HUES64 (cell line): ENCODE measurements around the gene APP.

Experiments
- H3K27ac ChIP-seq: 2 replicates; pipeline ENCODE4 v1.7.0; 2013; ENCODE audit warnings: low read depth, low read length, inconsistent platforms
- H3K27me3 ChIP-seq: 2 replicates; pipeline ENCODE4 v1.6.1; 2013; ENCODE audit warnings: mild to moderate bottlenecking, low read length; ENCODE audit not compliant: insufficient read depth
- H3K36me3 ChIP-seq: 2 replicates; pipeline ENCODE4 v1.6.1; 2013; ENCODE audit warnings: mild to moderate bottlenecking, low read length; ENCODE audit not compliant: insufficient read depth
- H3K4me1 ChIP-seq: 2 replicates; pipeline ENCODE4 v1.6.1; 2013; ENCODE audit warnings: mild to moderate bottlenecking, low read length, moderate library complexity; ENCODE audit not compliant: insufficient read depth
- H3K4me3 ChIP-seq: 2 replicates; pipeline ENCODE4 v1.5.1; 2013; ENCODE audit warnings: mild to moderate bottlenecking, low read length, moderate library complexity
- H3K9ac ChIP-seq: 2 replicates; pipeline ENCODE4 v1.6.1; 2013; ENCODE audit warnings: mild to moderate bottlenecking, low read depth, low read length
- H3K9me3 ChIP-seq: 2 replicates; pipeline ENCODE4 v1.6.1; 2013; ENCODE audit warnings: low read depth, low read length; ENCODE audit not compliant: insufficient read depth
- WGBS: fragments of 150-250, 120-280 bp; methylation state at CpG from one replicate; pipeline ENCODE4 v1.1.7; 2013; ENCODE audit warnings: missing lambda C conversion rate; 5-methylcytosine and 5-hydroxymethylcytosine counted together

Gene APP

GRCh38 chr21:25887646-25888306 lies 282.8 kb downstream of the APP start:
- no peak overlapping the region for H3K27ac ChIP-seq
- H3K9ac ChIP-seq = no peak overlapping the region
- no peaks in the 10 kb centered on the region for H3K9me3 ChIP-seq
- 97% methylated on average over 9 of the region's 9 CpGs for WGBS
- peaks cover 84% of the 10 kb centered on the region for H3K36me3 ChIP-seq
- H3K4me1 ChIP-seq = no peaks in the 10 kb centered on the region
- H3K27me3 ChIP-seq = no peaks in the 10 kb centered on the region
- no peak overlapping the region for H3K4me3 ChIP-seq

GRCh38 chr21:25887166-25887565 lies 283.4 kb downstream of the APP start:
- Histone ChIP-seq H3K4me1 (no peaks in the 10 kb centered on the region), H3K27ac (no peak overlapping the region), H3K4me3 (no peak overlapping the region), H3K9ac (no peak overlapping the region), H3K9me3 (no peaks in the 10 kb centered on the region), H3K27me3 (no peaks in the 10 kb centered on the region), H3K36me3 (peaks cover 84% of the 10 kb centered on the region)
- WGBS = 94% methylated on average over 4 of the region's 4 CpGs

DNA sequence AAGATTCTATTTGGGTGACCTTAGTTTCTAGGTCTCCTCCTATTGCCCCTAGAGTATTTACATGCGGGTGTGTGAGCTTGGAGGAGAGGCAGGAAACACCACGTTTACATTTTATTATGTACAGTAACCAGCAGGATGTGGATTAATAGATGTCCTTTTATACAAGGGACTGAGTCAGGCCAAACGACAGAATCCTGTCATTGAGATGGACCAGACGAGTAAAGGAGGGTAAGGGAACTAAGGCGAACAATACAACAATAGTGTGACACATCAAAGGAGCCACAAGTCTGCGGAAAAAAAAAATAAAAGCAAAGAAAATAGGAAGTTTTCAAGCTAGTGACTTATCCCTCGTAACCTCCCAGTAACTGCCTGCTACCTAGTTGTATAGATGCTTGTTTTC lies 284.7 kb downstream of the APP start:
- Histone ChIP-seq H3K9ac (no peak overlapping the region), H3K36me3 (peaks cover 82% of the 10 kb centered on the region), H3K4me1 (no peaks in the 10 kb centered on the region), H3K9me3 (no peaks in the 10 kb centered on the region), H3K27me3 (no peaks in the 10 kb centered on the region), H3K4me3 (no peak overlapping the region), H3K27ac (no peak overlapping the region)
- 95% methylated on average over 7 of the region's 7 CpGs for whole genome bisulfite sequencing

GRCh38 chr21:25885405-25885804 lies 285.2 kb downstream of the APP start:
- WGBS = 96% methylated on average over 4 of the region's 4 CpGs
- H3K4me3 ChIP-seq = no peak overlapping the region
- H3K9me3 ChIP-seq = no peaks in the 10 kb centered on the region
- H3K9ac ChIP-seq = no peak overlapping the region
- no peaks in the 10 kb centered on the region for H3K4me1 ChIP-seq
- no peaks in the 10 kb centered on the region for H3K27me3 ChIP-seq
- H3K27ac ChIP-seq = no peak overlapping the region
- peaks cover 82% of the 10 kb centered on the region for H3K36me3 ChIP-seq

- no peak overlapping the region for H3K27ac ChIP-seq
- 95% methylated on average over 2 of the region's 2 CpGs for WGBS
- H3K9ac ChIP-seq = no peak overlapping the region
- H3K9me3 ChIP-seq = no peaks in the 10 kb centered on the region
- H3K36me3 ChIP-seq = peaks cover 78% of the 10 kb centered on the region
- no peaks in the 10 kb centered on the region for H3K27me3 ChIP-seq
- no peaks in the 10 kb centered on the region for H3K4me1 ChIP-seq
- H3K4me3 ChIP-seq = no peak overlapping the region
These were observed 286.3 kb downstream of the APP start for GRCh38 chr21:25884311-25884710.

DNA sequence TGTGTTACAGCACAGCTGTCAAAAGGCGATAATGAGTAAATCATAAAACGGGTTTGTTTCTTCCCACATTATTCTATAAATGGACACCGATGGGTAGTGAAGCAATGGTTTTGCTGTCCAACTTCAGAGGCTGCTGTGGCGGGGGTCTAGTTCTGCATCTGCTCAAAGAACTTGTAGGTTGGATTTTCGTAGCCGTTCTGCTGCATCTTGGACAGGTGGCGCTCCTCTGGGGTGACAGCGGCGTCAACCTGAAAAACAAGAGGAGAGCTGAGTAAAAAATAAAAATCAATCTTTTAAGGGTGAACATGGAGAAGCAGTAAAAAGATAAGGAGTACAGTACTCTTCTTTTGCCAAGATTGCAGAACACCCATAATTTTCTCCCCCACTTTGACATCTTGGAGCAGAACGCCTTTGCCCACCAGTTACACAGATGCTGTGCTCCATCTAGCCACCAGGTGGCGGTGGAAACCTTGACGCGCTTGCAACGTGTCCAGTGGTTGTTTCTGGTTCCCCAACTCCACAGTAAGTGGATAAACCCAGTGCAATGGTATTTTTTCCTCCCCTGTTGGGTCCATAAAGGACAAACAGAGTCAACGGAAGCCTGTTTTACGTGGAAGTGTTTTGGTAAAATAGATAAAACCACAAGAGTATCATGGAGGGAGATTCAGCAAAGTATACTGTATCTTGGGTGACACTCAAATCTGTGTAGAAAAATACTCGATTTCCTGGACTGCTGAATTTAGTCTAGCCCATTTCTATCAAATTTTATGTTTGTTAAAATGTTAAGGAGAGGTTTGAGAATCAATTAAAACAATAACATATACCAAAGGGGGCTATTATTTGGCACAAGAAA lies 288.8 kb downstream of the APP start:
- peaks cover 52% of the 10 kb centered on the region for H3K36me3 ChIP-seq
- H3K4me3 ChIP-seq = no peak overlapping the region
- H3K4me1 ChIP-seq = no peaks in the 10 kb centered on the region
- no peaks in the 10 kb centered on the region for H3K27me3 ChIP-seq
- no peak overlapping the region for H3K9ac ChIP-seq
- H3K9me3 ChIP-seq = no peaks in the 10 kb centered on the region
- WGBS = 77% methylated on average over 17 of the region's 17 CpGs
- H3K27ac ChIP-seq = no peak overlapping the region

GRCh38 chr21:25879203-25879602 lies 291.4 kb downstream of the APP start:
- no peaks in the 10 kb centered on the region for H3K9me3 ChIP-seq

DNA sequence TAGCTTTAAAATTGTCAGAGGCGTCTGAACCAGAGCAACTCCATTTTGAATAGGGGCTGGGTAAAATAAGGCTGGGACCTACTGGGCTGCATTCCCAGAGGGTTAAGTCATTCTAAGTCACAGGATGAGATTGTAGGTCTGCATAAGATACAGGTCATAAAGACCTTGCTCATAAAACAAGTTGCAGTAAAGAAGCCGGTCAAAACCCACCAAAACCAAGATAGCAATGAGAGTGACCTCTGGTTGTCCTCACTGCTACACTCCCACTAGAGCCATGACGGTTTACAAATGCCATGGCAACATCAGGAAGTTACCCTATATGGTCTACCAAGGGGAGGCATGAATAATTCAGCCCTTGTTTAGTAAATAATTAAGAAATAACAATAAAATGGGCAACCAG lies 292.2 kb downstream of the APP start:
- Histone ChIP-seq H3K36me3 (peaks cover 27% of the 10 kb centered on the region), H3K9me3 (no peaks in the 10 kb centered on the region), H3K27me3 (no peaks in the 10 kb centered on the region), H3K9ac (no peak overlapping the region), H3K4me3 (no peak overlapping the region), H3K27ac (no peak overlapping the region), H3K4me1 (no peaks in the 10 kb centered on the region)
- 89% methylated on average over 3 of the region's 3 CpGs for WGBS

More at GRCh38 chr21:25879203-25879602, 291.4 kb downstream of the APP start:
- Histone ChIP-seq H3K27ac (no peak overlapping the region), H3K9ac (no peak overlapping the region), H3K4me1 (no peaks in the 10 kb centered on the region), H3K27me3 (no peaks in the 10 kb centered on the region), H3K36me3 (peaks cover 30% of the 10 kb centered on the region), H3K4me3 (no peak overlapping the region)
- WGBS = 90% methylated on average over 3 of the region's 3 CpGs

GRCh38 chr21:25872271-25872670 lies 298.3 kb downstream of the APP start:
- Histone ChIP-seq H3K9me3 (no peaks in the 10 kb centered on the region), H3K9ac (no peak overlapping the region), H3K36me3 (no peaks in the 10 kb centered on the region), H3K27me3 (no peaks in the 10 kb centered on the region), H3K4me3 (no peak overlapping the region), H3K27ac (no peak overlapping the region), H3K4me1 (peaks cover 5% of the 10 kb centered on the region; the same call in 1 of the 2 replicates)
- 93% methylated on average over 4 of the region's 4 CpGs for WGBS

DNA sequence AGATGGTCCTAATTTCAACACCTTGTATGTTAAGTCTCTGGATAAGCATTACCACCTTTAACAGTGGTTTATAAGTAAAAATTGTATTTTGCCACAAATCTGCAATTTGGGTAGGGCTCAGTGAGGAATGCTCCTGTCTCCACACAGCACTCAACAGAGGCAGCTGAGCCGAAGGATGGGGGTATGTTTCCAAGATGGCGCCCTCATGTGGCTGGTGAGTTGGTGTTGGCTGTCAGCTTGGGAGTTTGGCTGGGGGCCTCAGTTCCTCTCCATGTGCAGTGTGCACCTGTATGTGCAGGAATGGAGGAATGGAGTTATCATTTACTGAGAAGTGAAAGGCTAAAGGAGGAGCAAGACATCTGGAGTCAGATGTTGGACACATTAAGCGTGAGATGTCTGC lies 299.0 kb downstream of the APP start:
- no peak overlapping the region for H3K9ac ChIP-seq
- H3K4me1 ChIP-seq = peaks cover 5% of the 10 kb centered on the region; the same call in 1 of the 2 replicates
- WGBS = 90% methylated on average over 3 of the region's 3 CpGs
- no peak overlapping the region for H3K4me3 ChIP-seq
- H3K9me3 ChIP-seq = no peaks in the 10 kb centered on the region
- H3K27me3 ChIP-seq = no peaks in the 10 kb centered on the region
- no peaks in the 10 kb centered on the region for H3K36me3 ChIP-seq
- H3K27ac ChIP-seq = no peak overlapping the region

GRCh38 chr21:25870084-25870483 lies 300.5 kb downstream of the APP start:
- Histone ChIP-seq H3K9ac (no peak overlapping the region), H3K27me3 (no peaks in the 10 kb centered on the region), H3K9me3 (no peaks in the 10 kb centered on the region), H3K27ac (no peak overlapping the region), H3K4me3 (no peak overlapping the region), H3K4me1 (peaks cover 10% of the 10 kb centered on the region; the same call in 1 of the 2 replicates), H3K36me3 (no peaks in the 10 kb centered on the region)
- 87% methylated on average over 4 of the region's 4 CpGs for WGBS
